Neural cell (in vitro differentiated cells): ENCODE data around the gene GMDS.

ENCODE experiments used
- CTCF ChIP-seq: fragments of 450-650 bp; IDR thresholded peaks from 2 replicates; pipeline ENCODE4 v1.5.1; 2014; ENCODE audit warnings: antibody characterized with exemption, mild to moderate bottlenecking, moderate library complexity; ENCODE audit not compliant: poor library complexity, severe bottlenecking
- EP300 ChIP-seq: fragments of 450-650 bp; conservative IDR thresholded peaks from 2 replicates; pipeline ENCODE4 v1.6.1; 2014; ENCODE audit warnings: antibody characterized with exemption, mild to moderate bottlenecking, moderate library complexity; ENCODE audit not compliant: poor library complexity, severe bottlenecking
- EZH2 ChIP-seq: fragments of 200-600, 300-800 bp; shearing (Covaris generic), sonication (generic); IDR thresholded peaks from 2 replicates; pipeline ENCODE4 v1.6.1; 2014; ENCODE audit warnings: antibody characterized with exemption, low read length, borderline replicate concordance, mild to moderate bottlenecking; ENCODE audit not compliant: insufficient read depth, poor library complexity, severe bottlenecking
- MXI1 ChIP-seq: fragments of 450-650 bp; conservative IDR thresholded peaks from 2 replicates; pipeline ENCODE4 v1.6.1; 2014; ENCODE audit warnings: antibody characterized with exemption, mild to moderate bottlenecking; ENCODE audit not compliant: poor library complexity, severe bottlenecking
- POLR2AphosphoS5 ChIP-seq: IDR thresholded peaks from 2 replicates; pipeline ENCODE4 v1.6.1; 2012
- RAD21 ChIP-seq: fragments of 450-650 bp; conservative IDR thresholded peaks from 2 replicates; pipeline ENCODE4 v1.6.1; 2014; ENCODE audit warnings: antibody characterized with exemption, mild to moderate bottlenecking, moderate library complexity
- REST ChIP-seq: IDR thresholded peaks from 2 replicates; pipeline ENCODE4 v1.6.1; 2012; ENCODE audit warnings: borderline replicate concordance
- SMC3 ChIP-seq: fragments of 450-650 bp; conservative IDR thresholded peaks from 2 replicates; pipeline ENCODE4 v1.6.1; 2014; ENCODE audit warnings: antibody characterized with exemption, mild to moderate bottlenecking, moderate library complexity; ENCODE audit not compliant: poor library complexity
- TAF1 ChIP-seq: IDR thresholded peaks from 2 replicates; pipeline ENCODE4 v1.6.1; 2012; ENCODE audit warnings: low read depth

DNA sequence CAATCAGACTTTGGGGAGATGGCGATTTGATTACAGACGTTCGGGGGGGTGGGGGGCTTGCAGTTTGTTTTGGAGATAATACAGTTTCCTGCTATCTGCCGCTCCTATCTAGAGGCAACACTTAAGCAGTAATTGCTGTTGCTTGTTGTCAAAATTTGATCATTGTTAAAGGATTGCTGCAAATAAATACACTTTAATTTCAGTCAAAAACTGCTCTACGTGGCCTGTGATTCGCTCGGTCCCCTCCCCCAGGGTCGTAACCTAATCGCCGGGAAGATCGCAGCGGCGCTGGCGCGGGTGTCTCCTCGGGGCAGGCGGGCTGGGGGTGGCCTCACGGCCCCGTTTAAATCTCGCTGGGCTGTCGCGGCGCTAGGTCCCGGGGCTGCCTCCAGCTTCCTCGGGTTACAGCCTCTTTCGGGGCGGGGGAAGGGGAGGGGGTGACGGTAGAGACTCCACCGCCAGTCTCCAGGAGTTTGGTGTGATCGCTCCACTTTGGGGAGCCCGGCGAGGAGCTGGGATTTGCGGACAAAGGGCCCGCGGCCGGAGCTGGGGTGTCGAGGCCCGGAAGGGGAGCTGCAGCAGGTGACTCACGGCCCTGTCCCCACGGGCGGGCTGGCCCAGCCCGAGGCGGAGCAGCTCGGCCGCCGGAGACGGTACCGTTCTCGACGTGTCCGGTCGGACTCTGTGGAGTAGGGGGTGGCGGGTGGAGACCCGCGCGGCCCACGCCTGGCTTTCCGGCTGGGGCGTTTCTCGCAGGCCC lies 631.5 kb downstream of the GMDS start:
- TF ChIP-seq RAD21, result no peak
- no peak for TF ChIP-seq EP300
- TF ChIP-seq CTCF, result no peak
- peak; percentile 85 for TF ChIP-seq EZH2
- no peak for TF ChIP-seq POLR2AphosphoS5
- TF ChIP-seq TAF1, result no peak
- no peak for TF ChIP-seq REST
- TF ChIP-seq MXI1, result no peak
- TF ChIP-seq SMC3, result no peak
